ENCODE results near the gene ZBTB38.

Gene ZBTB38

DNA sequence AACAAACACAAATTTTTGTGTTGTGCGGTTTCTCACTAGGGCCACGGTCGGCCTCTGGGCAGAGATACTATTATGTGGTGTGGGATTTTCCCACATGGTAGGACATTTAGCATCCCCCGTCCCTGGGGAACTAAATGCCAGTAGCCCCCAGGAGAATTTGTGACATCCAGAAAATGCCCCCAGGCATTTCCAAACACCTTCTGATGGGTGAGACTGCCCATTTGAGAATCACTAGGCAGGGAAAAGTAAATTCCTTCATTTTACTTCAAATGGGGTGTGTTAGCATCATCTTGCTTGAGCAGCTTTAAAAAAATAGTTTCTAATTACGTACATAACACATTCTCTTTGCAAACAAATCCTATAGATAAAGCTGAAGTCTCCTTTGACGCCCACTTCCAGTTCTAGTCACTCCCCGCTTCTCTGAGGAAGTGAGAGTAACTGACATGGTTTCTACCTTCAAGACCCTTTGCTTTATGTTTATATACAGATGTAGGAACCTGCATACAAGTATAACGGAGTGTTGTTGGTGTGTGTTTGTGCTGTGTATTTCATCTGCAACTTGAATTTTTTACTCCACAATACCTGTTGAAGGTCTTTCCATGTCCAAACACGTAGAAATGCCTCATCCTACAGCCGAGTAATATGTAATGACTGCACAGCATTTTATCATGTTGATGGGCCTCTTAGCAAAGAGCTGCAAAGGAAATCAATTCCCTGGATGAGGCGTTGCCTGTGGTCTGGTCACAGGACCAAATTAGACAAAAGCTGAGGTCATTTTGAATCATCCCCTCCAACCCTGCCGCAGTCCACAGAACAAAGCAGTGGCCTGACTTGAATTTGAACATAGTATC is 31.4 kb upstream of the ZBTB38 start:
- DNase-seq (ENCODE audit: low read depth in 1 of 2, low spot score in 1 of 2), result no peak

DNA sequence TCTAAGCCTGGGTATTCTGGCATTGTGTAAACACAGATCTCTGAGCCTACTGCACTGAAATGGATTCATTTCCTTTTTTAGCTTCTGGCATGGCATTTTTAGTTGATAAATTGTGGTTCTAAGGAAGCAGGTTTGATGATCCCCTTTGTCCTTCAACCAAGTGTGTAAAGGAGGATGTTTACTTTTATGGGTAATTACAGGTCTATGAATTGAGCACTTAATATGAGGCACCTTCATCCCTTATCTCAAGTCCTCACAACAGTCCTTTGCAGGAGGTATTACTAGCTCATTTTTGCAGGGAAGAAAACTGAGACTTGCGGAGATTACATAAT is 30.8 kb upstream of the ZBTB38 start:
- no peak for DNase-seq (ENCODE audit: low read depth in 1 of 2, low spot score in 1 of 2)

DNA sequence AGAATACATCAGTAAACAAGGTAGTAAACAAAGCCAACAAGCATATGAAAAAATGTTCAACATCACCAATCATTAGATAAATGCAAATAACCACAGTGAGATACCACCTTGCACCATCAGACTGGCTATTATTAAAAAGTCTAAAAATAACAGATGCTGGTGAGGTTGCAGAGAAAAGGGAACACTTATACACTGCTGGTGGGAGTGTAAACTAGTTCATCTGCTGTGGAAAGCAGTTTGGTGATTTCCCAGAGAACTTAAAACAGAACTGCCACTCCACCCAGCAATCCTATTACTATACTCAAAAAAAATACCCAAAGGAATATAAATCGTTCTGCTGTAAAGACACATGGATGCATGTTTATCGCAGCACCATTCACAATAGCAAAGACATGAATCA is 30.3 kb upstream of the ZBTB38 start:
- no peak for DNase-seq (ENCODE audit: low read depth in 1 of 2, low spot score in 1 of 2)

DNA sequence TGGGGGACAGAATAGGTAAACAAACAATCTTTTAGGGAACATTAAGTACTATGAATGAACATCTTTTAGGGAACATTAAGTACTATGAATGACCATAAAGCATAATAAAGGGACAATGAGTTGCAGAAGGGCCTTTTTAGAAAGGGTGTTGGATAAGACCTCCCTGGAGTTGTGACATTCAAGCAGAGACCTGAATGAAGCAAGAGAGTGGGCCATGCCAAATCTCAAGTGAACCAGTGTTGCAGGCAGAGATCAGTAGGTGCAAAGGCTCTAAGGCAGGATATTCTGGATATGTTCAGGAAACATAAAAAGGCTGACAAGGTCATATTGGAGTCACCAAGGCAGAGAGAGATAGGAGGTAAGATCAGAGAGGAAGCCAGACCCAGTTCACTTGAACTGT is 29.4 kb upstream of the ZBTB38 start:
- no peak for DNase-seq (ENCODE audit: low read depth in 1 of 2, low spot score in 1 of 2)

DNA sequence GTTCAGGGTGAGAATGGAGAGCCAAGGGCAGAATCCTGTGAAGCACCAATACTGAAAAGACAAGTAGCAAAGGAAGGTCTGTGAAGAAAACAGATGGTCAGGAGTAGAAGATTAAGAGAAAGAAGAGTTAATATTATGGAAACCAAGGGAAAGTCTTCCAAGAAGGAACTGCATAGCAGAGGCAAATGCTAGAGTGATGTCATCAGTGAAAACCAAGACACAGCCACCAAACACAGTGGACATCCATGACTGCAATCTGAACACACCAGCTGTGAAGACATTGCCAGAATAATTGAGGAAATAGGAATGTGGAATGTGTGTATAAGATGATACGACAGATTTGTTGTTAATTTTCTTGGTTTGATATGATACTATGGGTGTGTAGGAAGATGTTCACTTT is 26.8 kb upstream of the ZBTB38 start:
- no peak for DNase-seq (ENCODE audit: low read depth in 1 of 2, low spot score in 1 of 2)

DNA sequence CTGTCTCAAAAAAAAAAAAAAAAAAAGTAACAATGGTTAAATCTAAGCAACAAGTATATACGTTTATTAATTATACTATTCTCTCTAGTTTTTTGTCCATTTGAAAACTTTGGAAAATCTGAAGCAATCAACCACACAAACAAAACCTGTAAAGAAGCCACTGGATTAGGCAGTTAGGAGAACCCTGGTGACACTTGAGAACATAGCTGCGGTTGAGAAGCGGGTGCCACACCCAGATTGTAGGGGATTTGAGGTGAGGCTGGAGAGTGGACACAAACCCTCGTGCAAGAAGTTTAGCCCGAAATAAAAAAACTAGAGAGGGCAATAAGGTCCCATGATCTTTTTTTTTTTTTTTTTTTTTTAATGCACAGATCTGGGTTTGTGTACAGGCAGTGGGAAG is 25.9 kb upstream of the ZBTB38 start:
- no peak for DNase-seq (ENCODE audit: low read depth in 1 of 2, low spot score in 1 of 2)

DNA sequence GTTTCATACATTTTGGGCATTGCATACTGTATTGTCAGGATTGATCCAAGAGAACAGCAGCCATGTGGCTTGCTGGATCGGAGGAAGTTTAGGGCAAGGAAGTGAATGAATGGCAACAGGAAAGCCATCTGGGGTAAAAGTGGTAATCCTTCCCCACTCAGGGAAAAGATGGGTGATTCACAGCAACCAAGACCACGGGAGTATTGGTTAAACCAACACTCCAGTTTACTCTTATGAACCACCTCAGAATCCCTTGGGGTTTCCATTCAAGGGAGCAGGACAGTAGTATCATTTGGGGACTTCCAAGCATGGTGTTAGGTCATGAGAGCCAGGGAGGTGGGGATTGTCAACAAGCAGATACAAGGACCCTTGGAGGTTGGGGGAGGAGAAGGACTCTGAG is 25.2 kb upstream of the ZBTB38 start:
- no peak for DNase-seq (ENCODE audit: low read depth in 1 of 2, low spot score in 1 of 2)

DNA sequence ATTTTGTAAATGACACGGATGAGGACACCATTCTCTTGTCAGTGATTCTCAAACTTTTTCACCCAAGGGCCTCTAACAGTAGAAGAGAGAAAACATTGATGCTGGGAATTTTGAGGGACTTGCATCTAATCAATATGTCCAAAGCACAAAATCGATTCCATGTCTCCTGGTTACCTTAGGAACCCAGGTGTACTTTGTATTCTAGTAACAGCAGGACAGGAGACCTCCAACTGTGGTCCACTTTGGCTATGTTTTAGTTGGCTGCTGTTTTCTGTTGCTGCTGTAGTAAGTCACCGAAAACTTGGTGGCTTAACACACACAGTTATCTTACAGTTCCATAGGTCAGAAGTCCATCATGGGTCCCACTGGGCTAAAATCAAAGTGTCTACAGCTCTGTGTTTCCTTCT is 24.4 kb upstream of the ZBTB38 start:
- no peak for DNase-seq (ENCODE audit: low read depth in 1 of 2, low spot score in 1 of 2)

DNA sequence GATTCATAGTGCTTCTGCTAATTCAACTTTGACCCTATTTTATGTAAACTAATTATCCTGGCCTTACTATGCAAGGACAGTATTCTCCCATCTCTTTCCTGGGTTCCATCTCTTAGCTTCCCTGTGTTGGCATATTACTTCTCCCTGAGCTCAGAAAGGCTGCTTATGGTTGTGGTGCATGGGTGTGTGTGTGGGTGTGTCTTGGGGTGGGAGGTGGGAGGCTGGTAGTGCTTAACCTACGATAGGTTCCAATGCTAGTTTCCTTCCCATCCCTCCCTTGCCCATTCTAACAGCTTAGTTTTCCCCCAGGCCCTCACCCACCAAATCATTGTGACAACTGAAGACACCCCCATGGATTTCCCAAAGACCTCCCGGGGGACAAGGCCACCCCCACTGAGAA is 22.8 kb upstream of the ZBTB38 start:
- DNase-seq (ENCODE audit: low read depth in 1 of 2, low spot score in 1 of 2), result no peak

DNA sequence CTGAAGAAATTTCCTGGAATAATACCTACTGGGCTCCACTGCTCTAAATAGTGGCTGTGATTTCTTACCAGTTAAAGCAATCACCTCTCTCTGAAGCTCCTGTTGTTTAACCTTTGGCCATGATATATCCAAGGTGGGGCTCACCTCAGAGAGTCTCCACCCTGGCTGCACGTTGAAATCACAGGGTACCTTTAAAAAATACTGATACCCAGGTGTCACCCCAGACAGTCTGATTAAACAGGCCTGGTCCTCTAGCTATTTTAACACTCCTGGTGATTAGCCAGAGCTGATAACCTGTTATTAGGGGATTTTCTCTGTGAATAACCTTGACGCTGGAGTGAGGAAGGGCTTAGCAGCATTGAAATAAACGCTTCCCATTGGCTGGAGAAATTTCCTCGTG is 22.3 kb upstream of the ZBTB38 start:
- no peak for DNase-seq (ENCODE audit: low read depth in 1 of 2, low spot score in 1 of 2)

DNA sequence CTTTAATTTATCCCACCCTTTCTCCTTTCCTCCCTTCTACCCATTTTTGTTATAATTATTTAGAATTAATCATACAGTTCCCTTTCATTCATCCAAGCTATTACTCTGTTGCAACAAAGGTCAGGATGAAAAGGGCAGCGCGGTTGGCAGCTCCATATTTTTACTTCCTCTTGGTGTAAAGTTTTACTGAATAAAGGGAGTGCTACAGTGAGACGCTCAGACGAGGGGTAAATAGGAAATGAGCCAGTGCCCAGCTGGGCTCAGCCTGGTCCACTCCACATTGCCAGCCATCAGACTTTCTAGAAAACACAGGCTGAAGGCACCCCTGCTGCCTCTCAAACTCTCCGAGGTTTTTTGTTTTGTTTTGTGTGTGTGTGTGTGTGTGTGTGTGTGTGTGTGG is 21.9 kb upstream of the ZBTB38 start:
- DNase-seq (ENCODE audit: low read depth in 1 of 2, low spot score in 1 of 2), result no peak

DNA sequence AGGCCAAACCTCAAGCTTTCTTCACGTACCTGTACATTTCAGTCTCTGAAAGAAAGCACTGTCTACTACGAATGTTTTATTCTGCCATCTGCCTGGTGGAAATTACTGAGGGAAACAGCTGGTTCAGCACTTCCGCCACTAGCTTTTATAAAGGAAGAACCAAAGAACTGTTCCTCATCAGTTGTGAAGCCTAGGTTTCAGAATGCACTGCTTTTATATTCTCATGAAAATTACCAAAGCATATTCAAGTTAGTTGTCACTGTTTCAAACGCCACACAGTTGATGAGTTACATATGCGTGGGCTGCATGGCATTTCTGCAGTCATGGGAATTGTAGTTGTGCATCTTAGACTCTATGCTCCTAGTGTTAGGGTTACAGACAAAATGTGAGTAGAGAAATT is 21.5 kb upstream of the ZBTB38 start:
- no peak for DNase-seq (ENCODE audit: low read depth in 1 of 2, low spot score in 1 of 2)

DNA sequence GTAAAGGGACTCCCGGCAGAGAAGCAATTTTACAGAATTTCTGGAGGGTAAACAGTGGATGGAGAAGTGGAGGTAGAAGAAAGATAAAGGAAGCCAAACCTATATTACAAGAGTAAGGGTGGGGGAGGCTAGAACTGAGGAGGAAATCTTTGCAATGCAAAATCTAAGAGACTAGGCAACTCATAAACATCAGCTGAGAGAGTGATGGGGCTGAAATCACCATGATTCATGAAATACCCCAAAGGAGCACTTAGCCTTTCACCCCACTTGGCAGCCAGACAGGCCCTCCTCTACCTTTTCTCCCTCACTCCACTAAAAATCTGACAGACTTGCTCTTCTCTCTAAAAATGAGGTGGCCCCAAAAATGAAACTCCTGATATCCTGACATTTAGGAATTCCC is 19.5 kb upstream of the ZBTB38 start:
- DNase-seq (ENCODE audit: low read depth in 1 of 2, low spot score in 1 of 2), result no peak

DNA sequence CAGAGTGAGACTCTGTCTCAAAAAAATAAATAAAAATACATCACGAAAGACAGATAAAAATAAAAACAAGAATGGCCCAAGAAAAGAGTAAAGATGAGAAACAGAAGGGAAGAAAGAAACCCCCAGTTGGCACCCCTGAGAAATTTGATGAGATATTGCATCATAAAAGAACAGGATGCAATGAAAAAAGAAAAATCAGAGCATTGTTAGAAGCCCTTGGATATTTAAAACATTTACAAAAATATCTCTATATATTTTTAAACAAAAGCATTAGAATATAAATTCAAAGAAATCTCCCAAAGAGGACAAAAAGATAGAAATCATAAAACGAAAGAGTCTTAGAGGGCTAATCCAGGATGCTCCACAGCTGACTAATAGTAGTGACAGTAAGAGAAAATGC is 18.6 kb upstream of the ZBTB38 start:
- no peak for DNase-seq (ENCODE audit: low read depth in 1 of 2, low spot score in 1 of 2)

DNA sequence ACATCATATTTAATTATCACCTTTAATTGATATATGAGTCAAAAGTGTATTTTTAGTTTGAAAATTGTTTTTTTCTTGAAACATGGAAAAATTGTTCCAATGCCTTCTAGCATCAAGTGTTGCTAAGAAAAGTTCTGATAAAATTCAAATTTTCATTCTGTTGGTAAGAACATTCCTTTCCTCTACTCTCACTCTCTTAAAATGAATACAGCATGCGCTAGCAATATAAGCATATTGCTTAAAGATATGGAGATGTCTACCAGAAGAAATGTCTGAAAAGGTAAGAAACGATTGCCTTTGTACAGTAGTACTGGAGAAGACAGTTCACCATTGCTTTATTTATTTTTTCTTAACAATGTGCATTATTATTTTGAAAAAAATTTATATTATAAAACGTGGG is 17.6 kb upstream of the ZBTB38 start:
- DNase-seq (ENCODE audit: low read depth in 1 of 2, low spot score in 1 of 2), result no peak

DNA sequence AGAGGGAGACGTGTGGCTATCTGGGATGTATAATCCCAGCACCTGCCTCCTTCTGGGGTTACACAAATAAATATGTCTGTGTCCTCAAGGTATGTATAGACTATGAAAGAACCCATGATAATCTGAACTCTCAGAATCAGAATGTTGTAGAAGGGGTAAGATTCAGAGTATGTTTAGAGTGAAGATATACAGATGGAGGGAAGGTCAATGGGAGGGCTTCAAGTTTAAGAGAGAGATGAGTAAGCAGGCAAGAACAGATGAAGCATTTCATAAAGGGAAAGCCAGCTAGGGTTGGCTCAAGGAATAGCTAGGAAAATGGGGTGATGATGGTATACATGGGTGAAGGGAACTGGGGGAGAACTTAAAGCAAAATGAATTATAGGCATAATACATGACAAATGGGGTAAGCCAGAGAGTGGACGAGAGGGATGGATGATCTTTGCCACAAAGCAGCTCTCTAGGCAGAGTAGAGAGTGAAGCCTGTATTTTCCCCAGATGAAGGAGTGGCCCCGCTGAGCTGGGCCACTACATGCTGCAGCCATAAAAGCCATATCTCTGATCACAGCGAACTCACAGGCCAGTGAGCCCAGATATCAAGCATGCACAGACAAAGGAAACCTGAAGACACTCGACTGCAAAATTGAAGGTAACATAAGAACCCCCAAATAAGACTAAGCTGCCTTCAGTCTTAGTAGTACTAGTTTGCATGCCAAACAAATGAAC is 15.9 kb upstream of the ZBTB38 start:
- DNase-seq (ENCODE audit: low read depth in 1 of 2, low spot score in 1 of 2), result no peak

DNA sequence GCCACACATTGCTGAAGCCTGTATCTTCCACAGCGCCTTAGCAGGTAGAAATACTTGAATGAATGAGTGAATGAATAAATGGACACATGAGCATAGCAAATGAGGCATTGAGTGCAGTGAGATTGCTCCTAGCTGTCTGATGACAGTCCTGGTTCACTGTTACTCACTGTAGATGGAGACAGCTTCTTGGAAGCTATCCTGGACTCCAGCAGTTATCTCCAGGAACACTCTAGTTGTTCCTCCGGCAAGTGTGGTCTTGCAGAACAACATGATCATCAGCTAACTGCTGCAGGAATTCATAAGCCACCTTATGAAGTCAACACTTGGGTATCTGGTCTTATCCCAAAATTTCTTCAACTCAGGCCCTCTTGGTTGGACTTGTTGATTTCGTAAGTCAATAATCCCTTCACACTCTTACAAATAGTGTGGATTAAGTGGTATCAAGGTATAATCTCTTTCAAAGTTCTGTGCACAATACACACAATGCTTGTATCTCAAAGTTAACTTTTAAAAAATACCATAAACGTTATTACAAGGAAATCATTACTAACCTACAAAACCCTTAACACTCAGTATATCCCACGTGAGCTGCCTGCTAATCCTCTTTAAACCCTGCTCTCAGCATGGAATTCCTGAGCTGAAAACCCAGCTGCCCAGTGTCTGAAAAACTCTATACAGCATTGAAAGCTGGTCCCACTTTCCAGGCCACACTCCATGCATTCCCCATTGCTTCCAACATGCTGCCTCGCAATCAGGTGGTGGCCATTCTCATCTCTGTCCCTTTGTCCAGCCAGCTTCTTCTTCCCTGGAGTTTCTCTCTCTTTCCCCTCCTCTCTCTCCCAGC is 14.4 kb upstream of the ZBTB38 start:
- no peak for DNase-seq (ENCODE audit: low read depth in 1 of 2, low spot score in 1 of 2)

DNA sequence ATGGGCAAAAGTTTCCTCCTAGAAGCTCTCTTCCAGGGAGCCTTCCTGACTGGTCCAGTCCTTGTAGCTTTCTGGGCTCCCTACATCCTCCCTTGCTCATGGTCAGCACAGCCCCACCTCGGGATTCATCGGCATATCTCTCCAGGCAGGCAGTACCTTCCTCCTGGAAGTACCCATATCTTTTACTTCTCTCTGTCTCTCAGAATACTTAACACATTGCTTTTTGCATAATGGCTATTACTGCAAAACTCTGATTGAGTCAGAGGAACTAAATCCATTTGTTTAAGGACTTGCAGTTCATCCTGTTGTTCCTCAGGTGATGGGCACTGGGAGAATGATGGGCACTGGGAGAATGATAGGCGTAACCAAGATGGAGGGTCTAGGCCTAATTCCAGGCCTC is 13.8 kb upstream of the ZBTB38 start:
- DNase-seq (ENCODE audit: low read depth in 1 of 2, low spot score in 1 of 2), result no peak

DNA sequence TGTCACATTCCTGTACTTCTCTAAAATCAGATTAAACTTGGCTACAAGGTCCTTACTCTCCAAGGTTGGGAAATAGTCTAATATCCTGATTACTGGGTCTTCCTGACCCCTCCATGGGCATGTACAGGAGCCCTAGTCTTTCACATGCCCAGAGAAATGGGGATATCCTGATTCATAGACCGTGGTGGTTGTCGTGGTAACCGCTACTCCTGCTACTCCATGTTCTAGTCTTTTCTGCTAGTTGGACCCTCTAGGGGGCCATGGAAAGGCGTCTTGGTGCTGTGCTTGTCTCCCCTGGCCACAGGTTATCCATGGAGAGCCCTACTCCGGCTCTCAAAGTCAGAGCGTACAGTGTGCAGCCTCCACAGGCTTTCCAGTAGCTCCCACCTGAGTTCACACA is 13.1 kb upstream of the ZBTB38 start:
- no peak for DNase-seq (ENCODE audit: low read depth in 1 of 2, low spot score in 1 of 2)

DNA sequence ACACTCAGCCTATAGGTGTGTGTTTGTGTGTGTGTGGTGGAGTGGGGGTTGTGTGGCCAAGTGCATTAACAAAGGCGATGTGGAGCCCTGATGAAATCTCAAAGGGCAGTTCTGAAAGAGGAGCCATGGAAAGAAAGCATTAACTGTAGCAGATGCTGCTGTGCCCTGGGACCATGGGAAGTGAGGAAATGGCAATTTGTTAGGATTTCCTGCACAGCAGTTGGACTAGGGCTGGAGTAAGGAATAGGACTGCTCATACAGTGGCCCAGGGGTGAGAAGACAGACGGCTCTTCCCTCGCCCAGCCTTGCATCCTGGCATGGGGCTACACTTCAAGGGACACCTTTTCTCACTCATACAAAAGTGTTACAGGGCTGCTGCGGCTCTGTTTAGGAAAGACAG is 12.3 kb upstream of the ZBTB38 start:
- no peak for DNase-seq (ENCODE audit: low read depth in 1 of 2, low spot score in 1 of 2)

DNA sequence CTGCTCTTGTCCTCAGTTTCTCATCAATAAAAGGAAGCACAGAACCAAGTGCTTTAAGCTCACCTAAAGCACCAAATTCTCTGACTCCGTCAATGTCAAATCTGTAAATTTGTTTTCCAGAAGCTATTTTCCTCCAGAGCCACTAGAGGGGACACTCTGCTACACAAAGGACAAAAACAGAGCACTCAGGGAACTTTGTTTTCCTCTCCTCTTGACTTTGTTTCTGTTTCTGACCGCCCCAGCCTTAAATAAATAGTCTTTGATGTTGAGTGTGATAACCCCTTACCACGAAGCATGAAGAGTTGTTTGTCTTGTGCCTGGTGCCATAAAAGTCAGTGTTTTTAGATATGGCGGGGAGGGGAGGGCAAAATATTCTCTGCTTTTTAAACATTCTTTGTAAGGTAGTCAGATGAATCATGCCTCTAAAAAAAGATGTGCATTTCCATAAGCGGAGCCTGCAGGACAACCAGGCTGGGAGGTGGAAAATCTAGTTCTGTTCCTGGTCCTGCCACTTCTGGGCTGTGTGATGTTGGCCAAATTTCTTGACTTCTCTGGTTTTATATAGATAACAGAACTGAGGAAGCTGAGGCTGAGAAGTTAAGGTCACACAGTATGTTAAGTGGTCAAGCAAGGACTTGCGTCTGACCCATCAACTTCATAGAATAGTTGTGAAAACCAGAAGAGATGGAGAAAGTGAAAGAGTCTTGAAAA is 7.3 kb upstream of the ZBTB38 start:
- no peak for DNase-seq (ENCODE audit: low read depth in 1 of 2, low spot score in 1 of 2)

Measured in activated CD4-positive, alpha-beta T cell treated with anti-CD3 and anti-CD28 coated beads, Interleukin-2, amount 50 U/mL, for 24 hours (primary cell).